KMS-11 (cell line): ENCODE results near the gene RTP5.

ENCODE experiments used
- H2AFZ ChIP-seq: fragments of 200-600 bp; sonication (generic); 2 replicates; pipeline ENCODE4 v1.6.1; 2016; ENCODE audit warnings: antibody characterized with exemption, mixed run types, low read depth
- H3K27ac ChIP-seq: fragments of 200-600 bp; sonication (generic); 2 replicates; pipeline ENCODE4 v1.6.1; 2016; ENCODE audit warnings: mild to moderate bottlenecking, mixed run types
- H3K27me3 ChIP-seq: fragments of 200-600 bp; sonication (generic); 2 replicates; pipeline ENCODE4 v1.6.1; 2017; ENCODE audit warnings: mild to moderate bottlenecking, low read depth, mixed run types, moderate library complexity; ENCODE audit not compliant: insufficient read depth
- H3K36me3 ChIP-seq: fragments of 200-600 bp; sonication (generic); 2 replicates; pipeline ENCODE4 v1.6.1; 2017; ENCODE audit warnings: mild to moderate bottlenecking, mixed run types; ENCODE audit not compliant: insufficient read depth
- H3K4me1 ChIP-seq: fragments of 200-600 bp; sonication (generic); 2 replicates; pipeline ENCODE4 v1.6.1; 2016; ENCODE audit warnings: mild to moderate bottlenecking, low read depth, mixed run types; ENCODE audit not compliant: poor library complexity, severe bottlenecking
- H3K4me2 ChIP-seq: fragments of 200-600 bp; sonication (generic); 2 replicates; pipeline ENCODE4 v1.7.0; 2016; ENCODE audit warnings: mild to moderate bottlenecking, mixed run types
- H3K4me3 ChIP-seq: fragments of 200-600 bp; sonication (generic); IDR thresholded peaks from 2 replicates; pipeline ENCODE4 v1.6.1; 2017; ENCODE audit warnings: low read depth, low read length, mixed read lengths; ENCODE audit not compliant: insufficient read depth
- H3K79me2 ChIP-seq: fragments of 200-600 bp; sonication (generic); 2 replicates; pipeline ENCODE4 v1.6.1; 2016; ENCODE audit warnings: low read depth, mixed run types; ENCODE audit not compliant: insufficient read depth
- H3K9ac ChIP-seq: fragments of 200-600 bp; sonication (generic); 2 replicates; pipeline ENCODE4 v1.6.1; 2016; ENCODE audit warnings: mild to moderate bottlenecking, mixed run types
- H4K20me1 ChIP-seq: fragments of 200-600 bp; sonication (generic); 2 replicates; pipeline ENCODE4 v1.6.1; 2016; ENCODE audit warnings: mild to moderate bottlenecking, mixed run types; ENCODE audit not compliant: insufficient read depth
- TF ChIP-seq, protein P1 (sequence below): fragments of 200-600 bp; sonication (generic); conservative IDR thresholded peaks from 2 replicates; pipeline ENCODE4 v1.6.1; 2017; ENCODE audit warnings: low read depth, mild to moderate bottlenecking, antibody characterized with exemption, low read length, moderate library complexity, mixed read lengths

The RTP5 gene

GRCh38 chr2:241861264-241861663, 8.3 kb upstream of the RTP5 start:
- no peak overlapping the region for H3K27ac ChIP-seq
- H4K20me1 ChIP-seq = no peaks in the 10 kb centered on the region
- no peak overlapping the region for H2AFZ ChIP-seq
- no peaks in the 10 kb centered on the region for H3K79me2 ChIP-seq
- H3K4me2 ChIP-seq = no peak overlapping the region
- TF ChIP-seq, protein P1, sequence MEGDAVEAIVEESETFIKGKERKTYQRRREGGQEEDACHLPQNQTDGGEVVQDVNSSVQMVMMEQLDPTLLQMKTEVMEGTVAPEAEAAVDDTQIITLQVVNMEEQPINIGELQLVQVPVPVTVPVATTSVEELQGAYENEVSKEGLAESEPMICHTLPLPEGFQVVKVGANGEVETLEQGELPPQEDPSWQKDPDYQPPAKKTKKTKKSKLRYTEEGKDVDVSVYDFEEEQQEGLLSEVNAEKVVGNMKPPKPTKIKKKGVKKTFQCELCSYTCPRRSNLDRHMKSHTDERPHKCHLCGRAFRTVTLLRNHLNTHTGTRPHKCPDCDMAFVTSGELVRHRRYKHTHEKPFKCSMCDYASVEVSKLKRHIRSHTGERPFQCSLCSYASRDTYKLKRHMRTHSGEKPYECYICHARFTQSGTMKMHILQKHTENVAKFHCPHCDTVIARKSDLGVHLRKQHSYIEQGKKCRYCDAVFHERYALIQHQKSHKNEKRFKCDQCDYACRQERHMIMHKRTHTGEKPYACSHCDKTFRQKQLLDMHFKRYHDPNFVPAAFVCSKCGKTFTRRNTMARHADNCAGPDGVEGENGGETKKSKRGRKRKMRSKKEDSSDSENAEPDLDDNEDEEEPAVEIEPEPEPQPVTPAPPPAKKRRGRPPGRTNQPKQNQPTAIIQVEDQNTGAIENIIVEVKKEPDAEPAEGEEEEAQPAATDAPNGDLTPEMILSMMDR = no peak
- H3K9ac ChIP-seq = no peak overlapping the region
- no peaks in the 10 kb centered on the region for H3K36me3 ChIP-seq
- H3K4me3 ChIP-seq = no peak overlapping the region
- H3K27me3 ChIP-seq = peaks cover 3% of the 10 kb centered on the region; the same call in 1 of the 2 replicates
- H3K4me1 ChIP-seq = peaks cover 22% of the 10 kb centered on the region

DNA sequence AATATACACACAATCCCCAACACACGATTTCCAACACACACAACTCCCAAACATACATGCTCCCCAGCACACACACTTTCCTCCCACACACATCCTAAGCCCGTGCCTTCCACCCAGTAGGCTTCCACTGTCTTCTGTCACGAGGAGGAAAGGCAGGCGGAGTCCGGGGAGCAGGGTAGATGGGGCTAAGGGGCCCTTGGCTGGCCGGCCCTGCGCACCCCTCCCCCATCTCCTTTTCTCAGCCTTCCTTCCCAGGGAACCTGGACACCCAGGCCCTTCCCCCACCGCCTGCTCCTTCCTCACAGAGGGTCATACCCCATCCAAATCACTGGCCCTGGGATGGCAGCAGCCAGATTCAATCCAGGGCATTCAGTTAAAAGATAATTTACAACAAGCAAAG, 7.4 kb upstream of the RTP5 start:
- H3K4me2 ChIP-seq = no peak overlapping the region

DNA sequence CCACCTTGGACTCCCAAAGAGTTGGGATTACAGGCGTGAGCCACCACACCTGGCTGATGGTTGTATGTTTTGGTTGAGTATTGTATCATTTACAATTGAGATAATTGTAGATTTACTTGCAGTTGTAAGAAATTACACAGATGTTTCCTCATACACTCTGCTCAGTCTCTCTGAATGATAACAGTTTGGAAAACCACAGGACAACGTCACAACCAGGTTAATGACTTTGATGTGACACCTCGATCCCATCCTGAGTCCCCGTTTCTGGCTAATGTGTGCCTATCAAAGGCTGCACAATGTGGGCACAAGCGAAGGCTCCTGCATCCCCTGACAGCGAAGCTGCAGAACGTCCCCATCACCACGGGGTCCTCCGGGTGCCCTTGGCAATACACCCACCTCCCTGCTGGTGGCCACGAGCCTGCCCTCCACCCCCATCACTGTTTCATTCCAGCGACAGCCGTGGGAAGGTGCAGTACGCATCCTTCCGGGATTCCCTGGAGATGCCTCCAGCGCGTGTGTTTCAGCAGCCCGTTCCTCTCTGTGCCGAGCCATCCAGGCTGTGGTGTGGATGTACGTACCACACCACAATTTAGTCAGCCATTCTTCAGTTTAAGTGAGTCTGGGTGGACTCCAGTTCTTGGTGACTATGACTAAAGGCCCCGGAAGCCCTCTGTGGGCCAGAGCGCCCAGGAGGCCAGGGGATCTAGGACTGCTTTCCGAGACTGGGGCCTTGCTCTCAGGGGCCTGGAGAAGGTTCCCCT, 6.6 kb upstream of the RTP5 start:
- Histone ChIP-seq H3K27me3 (peaks cover 3% of the 10 kb centered on the region; the same call in 1 of the 2 replicates), H4K20me1 (no peaks in the 10 kb centered on the region), H3K27ac (no peak overlapping the region), H3K36me3 (no peaks in the 10 kb centered on the region), H3K4me3 (no peak overlapping the region), H3K4me1 (peaks cover 22% of the 10 kb centered on the region), H3K9ac (no peak overlapping the region), H3K4me2 (no peak overlapping the region), H2AFZ (no peak overlapping the region), H3K79me2 (no peaks in the 10 kb centered on the region)
- TF ChIP-seq, protein P1 = no peak

More for the DNA sequence above, 7.4 kb upstream of the RTP5 start:
- Histone ChIP-seq H3K79me2 (no peaks in the 10 kb centered on the region), H4K20me1 (no peaks in the 10 kb centered on the region), H2AFZ (no peak overlapping the region), H3K27ac (no peak overlapping the region), H3K4me1 (peaks cover 22% of the 10 kb centered on the region), H3K4me3 (no peak overlapping the region), H3K9ac (no peak overlapping the region), H3K27me3 (no peaks in the 10 kb centered on the region; the same call in 1 of the 2 replicates), H3K36me3 (no peaks in the 10 kb centered on the region)
- TF ChIP-seq, protein P1 = no peak

DNA sequence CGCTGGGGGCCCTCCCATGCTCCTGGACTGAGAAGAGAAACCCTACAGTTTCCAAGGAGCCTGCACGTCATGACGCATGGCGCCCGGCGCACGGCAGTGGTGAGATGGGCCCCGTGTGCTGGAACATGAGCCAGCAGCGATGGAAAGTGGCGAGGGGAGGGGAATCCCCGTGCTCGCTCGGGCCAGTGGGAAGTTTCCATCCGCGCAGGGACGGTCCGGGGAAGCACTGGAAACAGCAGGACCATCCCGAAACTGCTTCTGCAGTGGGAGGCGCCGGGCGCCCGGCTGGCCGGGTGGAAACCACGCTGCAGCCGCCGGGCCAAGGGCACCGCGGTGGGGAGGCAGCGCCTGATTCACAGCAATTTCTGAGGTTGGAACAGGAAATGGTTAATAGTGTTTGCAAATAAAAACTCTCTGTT, 6.0 kb upstream of the RTP5 start:
- Histone ChIP-seq H3K4me2 (no peak overlapping the region), H3K79me2 (no peaks in the 10 kb centered on the region), H3K27me3 (peaks cover 8% of the 10 kb centered on the region; the same call in 1 of the 2 replicates), H3K9ac (no peak overlapping the region), H3K36me3 (no peaks in the 10 kb centered on the region), H2AFZ (no peak overlapping the region), H4K20me1 (no peaks in the 10 kb centered on the region), H3K27ac (no peak overlapping the region), H3K4me3 (no peak overlapping the region), H3K4me1 (peaks cover 22% of the 10 kb centered on the region)
- TF ChIP-seq, protein P1 = no peak
